ENCODE results near the gene WNT3A. TPM values are rescaled to one million over a fixed set of nuclear protein-coding genes. Genes with fewer than 3 reads are reported as not detected.

Gene WNT3A
- total and polyA plus RNA-seq, 2 experiments from 2014 or later: 0.07 to 0.65 TPM

GRCh38 chr1:228042508-228042907, 35.7 kb downstream of the WNT3A start:
- H3K27ac Mint-ChIP-seq: no peak overlapping the region

GRCh38 chr1:228043281-228043848, 36.6 kb downstream of the WNT3A start:
- peaks cover 68% of the 10 kb centered on the region for H3K27me3 ChIP-seq (ENCODE audit: insufficient read depth)
- H3K79me2 ChIP-seq (replicated peaks; ENCODE audit: insufficient read depth): no peaks in the 10 kb centered on the region
- Mint-ChIP-seq H3K36me3 (ENCODE audit: low read depth) (no peaks in the 10 kb centered on the region), H3K9me3 (no peaks in the 10 kb centered on the region), H3K4me3 (no peak overlapping the region), H3K27me3 (ENCODE audit: insufficient read depth, low read depth, poor library complexity) (peaks cover 40% of the 10 kb centered on the region), H3K27ac (no peak overlapping the region), H3K4me1 (peaks cover 4% of the 10 kb centered on the region; the same call in 1 of the 3 replicates)
- H2AFZ ChIP-seq: no peak overlapping the region
- H3K4me3 ChIP-seq: no peak overlapping the region
- TF ChIP-seq STAT1 (IDR thresholded peaks at IDR 0.05; ENCODE audit: unreplicated experiment) (no peak), EZH2phosphoT487 (IDR thresholded peaks at IDR 0.05; ENCODE audit: unreplicated experiment) (no peak), ZNF114 (CRISPR knock-in tag; IDR thresholded peaks at IDR 0.05) (no peak), CREB1 (CRISPR knock-in tag; IDR thresholded peaks at IDR 0.05; ENCODE audit: low read depth) (no peak), JUNB (IDR thresholded peaks at IDR 0.05; ENCODE audit: unreplicated experiment) (no peak)
- H4K20me1 ChIP-seq (replicated peaks; ENCODE audit: insufficient read depth): no peaks in the 10 kb centered on the region; the same call in 1 of the 2 replicates
- peaks cover 15% of the 10 kb centered on the region for H3K9me2 ChIP-seq (ENCODE audit: insufficient read depth)
- no peaks in the 10 kb centered on the region for H3K4me1 ChIP-seq (ENCODE audit: insufficient read depth)
- ATAC-seq: no peak
- no peak overlapping the region for H3K27ac ChIP-seq (ENCODE audit: low read depth)
- no peaks in the 10 kb centered on the region for H3K36me3 ChIP-seq (ENCODE audit: insufficient read depth)
- H3K4me2 ChIP-seq: no peak overlapping the region
- no peak for DNase-seq (ENCODE audit: low spot score)
- no peaks in the 10 kb centered on the region for H3F3A ChIP-seq (replicated peaks; ENCODE audit: low read depth)

More at GRCh38 chr1:228042508-228042907, 35.7 kb downstream of the WNT3A start:
- no peaks in the 10 kb centered on the region; the same call in 1 of the 2 replicates for H4K20me1 ChIP-seq (replicated peaks; ENCODE audit: insufficient read depth)
- H3K4me3 ChIP-seq: no peak overlapping the region
- no peak for ATAC-seq
- H3K4me1 ChIP-seq (ENCODE audit: insufficient read depth): no peaks in the 10 kb centered on the region
- no peak for DNase-seq (ENCODE audit: low spot score)
- no peak overlapping the region for H2AFZ ChIP-seq
- no peaks in the 10 kb centered on the region for H3K9me3 Mint-ChIP-seq
- peaks cover 4% of the 10 kb centered on the region; the same call in 1 of the 3 replicates for H3K4me1 Mint-ChIP-seq
- no peak overlapping the region for H3K4me2 ChIP-seq
- TF ChIP-seq ZNF114 (CRISPR knock-in tag; IDR thresholded peaks at IDR 0.05): no peak
- no peak for TF ChIP-seq NANOG (IDR thresholded peaks at IDR 0.05; ENCODE audit: borderline replicate concordance)
- no peak for TF ChIP-seq EZH2 (IDR thresholded peaks at IDR 0.05; ENCODE audit: low read depth, unreplicated experiment)
- no peak for TF ChIP-seq ZNF331 (CRISPR knock-in tag; IDR thresholded peaks at IDR 0.05; ENCODE audit: low read depth)
- no peaks in the 10 kb centered on the region for H3K36me3 Mint-ChIP-seq (ENCODE audit: low read depth)
- no peaks in the 10 kb centered on the region for H3K79me2 ChIP-seq (replicated peaks; ENCODE audit: insufficient read depth)
- no peaks in the 10 kb centered on the region for H3K36me3 ChIP-seq (ENCODE audit: insufficient read depth)
- H3K27me3 Mint-ChIP-seq (ENCODE audit: insufficient read depth, low read depth, poor library complexity): peaks cover 45% of the 10 kb centered on the region
- no peaks in the 10 kb centered on the region for H3F3A ChIP-seq (replicated peaks; ENCODE audit: low read depth)
- H3K27me3 ChIP-seq (ENCODE audit: insufficient read depth): peaks cover 77% of the 10 kb centered on the region
- no peak overlapping the region for H3K4me3 Mint-ChIP-seq
- H3K27ac ChIP-seq (ENCODE audit: low read depth): no peak overlapping the region
- H3K9me2 ChIP-seq (ENCODE audit: insufficient read depth): peaks cover 15% of the 10 kb centered on the region

- no peak overlapping the region for H3K4me3 Mint-ChIP-seq
- H4K20me1 ChIP-seq (replicated peaks; ENCODE audit: insufficient read depth): no peaks in the 10 kb centered on the region; the same call in 1 of the 2 replicates
- H3K4me2 ChIP-seq: no peak overlapping the region
- no peaks in the 10 kb centered on the region for H3K79me2 ChIP-seq (replicated peaks; ENCODE audit: insufficient read depth)
- no peaks in the 10 kb centered on the region for H3K36me3 ChIP-seq (ENCODE audit: insufficient read depth)
- peaks cover 63% of the 10 kb centered on the region for H3K27me3 ChIP-seq (ENCODE audit: insufficient read depth)
- no peaks in the 10 kb centered on the region for H3K9me3 Mint-ChIP-seq
- H3K27ac ChIP-seq (ENCODE audit: low read depth): no peak overlapping the region
- no peak for DNase-seq (ENCODE audit: low spot score)
- no peak overlapping the region for H3K4me3 ChIP-seq
- H3F3A ChIP-seq (replicated peaks; ENCODE audit: low read depth): no peaks in the 10 kb centered on the region
- no peak overlapping the region for H2AFZ ChIP-seq
- H3K9me2 ChIP-seq (ENCODE audit: insufficient read depth): peaks cover 15% of the 10 kb centered on the region
- H3K36me3 Mint-ChIP-seq (ENCODE audit: low read depth): no peaks in the 10 kb centered on the region
- H3K27ac Mint-ChIP-seq: no peak overlapping the region
- H3K4me1 Mint-ChIP-seq: peaks cover 4% of the 10 kb centered on the region; the same call in 1 of the 3 replicates
- peak; percentile 52 for ATAC-seq
- peaks cover 30% of the 10 kb centered on the region for H3K27me3 Mint-ChIP-seq (ENCODE audit: insufficient read depth, low read depth, poor library complexity)
- no peaks in the 10 kb centered on the region for H3K4me1 ChIP-seq (ENCODE audit: insufficient read depth)
- no peak for TF ChIP-seq CREB1 (CRISPR knock-in tag; IDR thresholded peaks at IDR 0.05; ENCODE audit: low read depth)
- no peak for TF ChIP-seq EZH2 (IDR thresholded peaks at IDR 0.05; ENCODE audit: low read depth, unreplicated experiment)
- TF ChIP-seq JUNB (IDR thresholded peaks at IDR 0.05; ENCODE audit: unreplicated experiment): no peak
- TF ChIP-seq ZNF114 (CRISPR knock-in tag; IDR thresholded peaks at IDR 0.05): no peak
- TF ChIP-seq ZNF462 (CRISPR knock-in tag; IDR thresholded peaks at IDR 0.05): no peak
- no peak for TF ChIP-seq ZNF331 (CRISPR knock-in tag; IDR thresholded peaks at IDR 0.05; ENCODE audit: low read depth)
- no peak for TF ChIP-seq EZH2phosphoT487 (IDR thresholded peaks at IDR 0.05; ENCODE audit: unreplicated experiment)
- no peak for TF ChIP-seq NANOG (IDR thresholded peaks at IDR 0.05; ENCODE audit: borderline replicate concordance)
Observed at GRCh38 chr1:228044961-228045360, 38.2 kb downstream of the WNT3A start.

Measured in GM23338 (cell line).